Upper lobe of right lung (tissue), 1 donor: ENCODE data around the gene GP2. TPM values are rescaled to one million over a fixed set of nuclear protein-coding genes. Genes with fewer than 3 reads are reported as not detected.

Source experiments
- ATAC-seq: fragments of 200-7000 bp; cut with Tn5 transposase; one replicate; pipeline ENCODE4 v1.9.1; 2020; ENCODE audit warnings: mild to moderate bottlenecking, moderate library complexity
- DNase-seq: peaks from one replicate; pipeline ENCODE4 v3.0.0-alpha.2; 2020
- H3K27ac ChIP-seq: fragments of 200-600 bp; one replicate; pipeline ENCODE4 v1.8.0; 2022
- H3K27me3 ChIP-seq: fragments of 200-600 bp; one replicate; pipeline ENCODE4 v1.8.0; 2022; ENCODE audit warnings: mild to moderate bottlenecking
- H3K36me3 ChIP-seq: fragments of 200-600 bp; one replicate; pipeline ENCODE4 v1.8.0; 2022
- H3K4me1 ChIP-seq: fragments of 200-600 bp; one replicate; pipeline ENCODE4 v1.8.0; 2022
- H3K4me3 ChIP-seq: fragments of 200-600 bp; one replicate; pipeline ENCODE4 v1.8.0; 2022; ENCODE audit warnings: mild to moderate bottlenecking
- H3K9me3 ChIP-seq: fragments of 200-600 bp; one replicate; pipeline ENCODE4 v1.8.0; 2022
- intact Hi-C: fragments of 100-400 bp; cut with DNase I; formaldehyde crosslinking; loops from one replicate; pipeline ENCODE4 v1.11.0; 2022
- total RNA-seq: library from RNA; stranded (reverse); fragmentation: NEBNext Ultra II Directional; extraction: Animal tissue kit (Norgen Biotek cat#: 25700); gene quantifications from one replicate; pipeline ENCODE4 v1.2.1, GENCODE V29; 2021
- TF ChIP-seq, protein P1 (sequence below): fragments of 200-600 bp; IDR thresholded peaks from one replicate; pipeline ENCODE4 v1.8.0; 2022; ENCODE audit warnings: antibody characterized with exemption
- donor health status: DM: no; HTN: yes; CAD: no; lungs with severe emphysema.

The GP2 gene
- total RNA-seq, 1 donor from 2014 or later = not detected

DNA sequence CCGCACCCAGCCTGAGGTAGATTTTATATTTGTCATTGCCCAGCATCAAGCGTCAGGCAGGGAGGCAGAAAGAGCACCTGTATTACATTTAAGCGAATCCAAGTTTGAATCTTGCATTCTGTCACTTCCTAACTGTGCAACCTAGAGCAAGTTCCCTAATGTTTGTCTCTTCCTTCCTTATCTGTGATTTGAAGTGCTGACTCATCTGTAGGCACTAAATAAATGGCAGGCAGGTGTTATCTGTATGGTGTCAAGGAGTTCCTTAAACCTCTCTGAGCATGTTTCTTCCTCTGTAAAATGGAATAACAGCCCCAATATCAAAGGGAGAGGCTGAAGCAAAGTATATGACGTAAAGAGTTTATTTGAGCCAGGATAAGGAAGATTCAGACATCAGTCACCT is 24.3 kb downstream of the GP2 start:
- Histone ChIP-seq H3K27ac (no peak overlapping the region), H3K4me1 (no peaks in the 10 kb centered on the region), H3K4me3 (no peak overlapping the region), H3K36me3 (no peaks in the 10 kb centered on the region), H3K9me3 (no peaks in the 10 kb centered on the region), H3K27me3 (no peaks in the 10 kb centered on the region)
- intact Hi-C loops = no loop called here
- DNase-seq (no peak), ATAC-seq (no peak)
- TF ChIP-seq, protein P1, sequence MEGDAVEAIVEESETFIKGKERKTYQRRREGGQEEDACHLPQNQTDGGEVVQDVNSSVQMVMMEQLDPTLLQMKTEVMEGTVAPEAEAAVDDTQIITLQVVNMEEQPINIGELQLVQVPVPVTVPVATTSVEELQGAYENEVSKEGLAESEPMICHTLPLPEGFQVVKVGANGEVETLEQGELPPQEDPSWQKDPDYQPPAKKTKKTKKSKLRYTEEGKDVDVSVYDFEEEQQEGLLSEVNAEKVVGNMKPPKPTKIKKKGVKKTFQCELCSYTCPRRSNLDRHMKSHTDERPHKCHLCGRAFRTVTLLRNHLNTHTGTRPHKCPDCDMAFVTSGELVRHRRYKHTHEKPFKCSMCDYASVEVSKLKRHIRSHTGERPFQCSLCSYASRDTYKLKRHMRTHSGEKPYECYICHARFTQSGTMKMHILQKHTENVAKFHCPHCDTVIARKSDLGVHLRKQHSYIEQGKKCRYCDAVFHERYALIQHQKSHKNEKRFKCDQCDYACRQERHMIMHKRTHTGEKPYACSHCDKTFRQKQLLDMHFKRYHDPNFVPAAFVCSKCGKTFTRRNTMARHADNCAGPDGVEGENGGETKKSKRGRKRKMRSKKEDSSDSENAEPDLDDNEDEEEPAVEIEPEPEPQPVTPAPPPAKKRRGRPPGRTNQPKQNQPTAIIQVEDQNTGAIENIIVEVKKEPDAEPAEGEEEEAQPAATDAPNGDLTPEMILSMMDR = no peak

- Histone ChIP-seq H3K27me3 (no peaks in the 10 kb centered on the region), H3K36me3 (no peaks in the 10 kb centered on the region), H3K4me3 (no peak overlapping the region), H3K9me3 (no peaks in the 10 kb centered on the region), H3K27ac (no peak overlapping the region), H3K4me1 (no peaks in the 10 kb centered on the region)
- ATAC-seq (no peak), DNase-seq (no peak)
- intact Hi-C loops = no loop called here
- TF ChIP-seq, protein P1 = no peak
These were observed 24.9 kb downstream of the GP2 start for GRCh38 chr16:20302389-20302788.

GRCh38 chr16:20301840-20302239 is 25.5 kb downstream of the GP2 start:
- H3K4me1 ChIP-seq = no peaks in the 10 kb centered on the region
- intact Hi-C loops = no loop called here
- H3K27me3 ChIP-seq = no peaks in the 10 kb centered on the region
- H3K4me3 ChIP-seq = no peak overlapping the region
- ATAC-seq (no peak), DNase-seq (no peak)
- TF ChIP-seq, protein P1 = no peak
- H3K27ac ChIP-seq = no peak overlapping the region
- H3K9me3 ChIP-seq = no peaks in the 10 kb centered on the region
- H3K36me3 ChIP-seq = no peaks in the 10 kb centered on the region

DNA sequence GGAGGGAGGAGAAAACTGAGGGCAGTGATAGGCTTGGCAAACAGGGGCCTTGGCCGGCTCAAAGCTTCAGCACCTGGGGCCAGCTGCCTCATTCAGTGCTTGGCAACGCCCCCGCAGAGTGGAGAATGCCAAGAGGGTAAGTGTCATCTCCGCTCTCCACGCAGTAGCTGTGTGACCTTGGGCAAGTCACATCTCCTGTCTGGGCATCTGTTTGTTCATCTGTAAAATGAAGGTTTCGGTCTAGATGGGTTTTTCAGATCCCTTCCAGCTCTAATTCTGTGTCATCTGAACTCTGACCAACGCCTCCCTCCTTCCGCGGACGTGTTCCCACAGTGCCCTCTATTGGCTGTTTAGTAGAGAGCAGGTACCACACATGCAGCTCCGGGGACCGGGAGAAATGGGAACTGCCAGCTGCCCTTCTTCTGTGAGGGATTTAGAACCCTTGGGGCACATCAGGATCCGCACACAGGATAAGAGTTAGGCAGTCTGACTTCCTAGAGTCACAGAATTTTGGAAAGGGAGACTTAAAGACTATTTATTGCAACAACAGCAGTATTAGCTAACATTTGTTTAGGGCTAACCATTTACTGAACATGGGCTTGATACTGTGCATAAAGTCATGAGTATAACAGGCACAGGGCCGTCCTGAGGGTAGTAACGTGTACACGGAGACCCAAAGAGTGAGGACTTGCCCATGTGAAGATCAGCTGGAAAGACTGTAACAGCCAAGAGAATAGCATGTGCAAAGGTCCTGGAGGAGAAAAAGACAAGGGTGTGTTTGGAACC is 26.8 kb downstream of the GP2 start:
- intact Hi-C loops = no loop called here
- H3K4me3 ChIP-seq = no peak overlapping the region
- no peaks in the 10 kb centered on the region for H3K27me3 ChIP-seq
- no peaks in the 10 kb centered on the region for H3K36me3 ChIP-seq
- no peaks in the 10 kb centered on the region for H3K4me1 ChIP-seq
- TF ChIP-seq, protein P1 = peak; percentile 63
- no peak overlapping the region for H3K27ac ChIP-seq
- ATAC-seq (peak; percentile 92), DNase-seq (no peak)
- H3K9me3 ChIP-seq = no peaks in the 10 kb centered on the region

DNA sequence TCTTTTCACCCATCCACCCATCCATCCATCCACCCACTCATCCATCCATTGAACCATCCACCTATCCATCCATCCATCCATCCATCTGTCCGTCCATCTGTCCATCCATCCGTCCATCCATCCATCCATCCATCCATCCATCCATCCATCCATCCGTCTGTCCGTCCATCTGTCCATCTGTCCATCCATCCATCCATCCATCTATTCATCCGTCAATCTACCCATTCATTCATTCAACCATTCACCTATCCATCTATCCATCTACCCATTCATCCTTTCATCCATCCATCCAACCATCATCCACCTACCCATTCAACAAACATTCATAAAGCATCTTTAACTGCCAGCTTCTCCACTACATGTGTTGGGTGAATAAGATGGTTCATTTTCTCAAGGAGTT is 28.9 kb downstream of the GP2 start:
- no peak overlapping the region for H3K4me3 ChIP-seq
- DNase-seq (no peak), ATAC-seq (no peak)
- no peaks in the 10 kb centered on the region for H3K4me1 ChIP-seq
- H3K9me3 ChIP-seq = no peaks in the 10 kb centered on the region
- intact Hi-C loops = no loop called here
- H3K27ac ChIP-seq = no peak overlapping the region
- no peaks in the 10 kb centered on the region for H3K36me3 ChIP-seq
- H3K27me3 ChIP-seq = no peaks in the 10 kb centered on the region
- TF ChIP-seq, protein P1 = no peak
